Heart left ventricle (tissue), 16 donors: ENCODE data around the gene ANXA11. TPM values are rescaled to one million over a fixed set of nuclear protein-coding genes. Genes with fewer than 3 reads are reported as not detected.

ENCODE experiments used
- ATAC-seq, 4 donors: fragments of 200-7000 bp; cut with Tn5 transposase; one replicate each; pipeline ENCODE4 v1.9.1; 2020 to 2022; ENCODE audit warnings: moderate library complexity in 4 of 4, mild to moderate bottlenecking in 3 of 4, moderate number of reproducible peaks in 1 of 4
- DNase-seq, 5 donors: peaks; one replicate each; pipeline ENCODE4 v3.0.0-alpha.2; 2020
- H3K27ac ChIP-seq, 12 donors: fragments of 200-600 bp; sonication (generic) in 4 of 12; one replicate each; pipeline versions ENCODE4 v1.5.0 to v1.8.0; 2016 to 2022; ENCODE audit warnings: mild to moderate bottlenecking in 2 of 12
- H3K27me3 ChIP-seq, 9 donors: fragments of 200-600 bp; sonication (generic) in 2 of 9; one replicate each; pipeline versions ENCODE4 v1.5.1 to v1.8.0; 2016 to 2022; ENCODE audit warnings: mild to moderate bottlenecking in 3 of 9
- H3K36me3 ChIP-seq, 9 donors: fragments of 200-600 bp; sonication (generic) in 2 of 9; one replicate each; pipeline versions ENCODE4 v1.5.0 to v1.8.0; 2018 to 2022; ENCODE audit warnings: mild to moderate bottlenecking in 2 of 9
- H3K4me1 ChIP-seq, 12 donors: fragments of 200-600 bp; sonication (generic) in 4 of 12; one replicate each; pipeline versions ENCODE4 v1.5.0 to v1.8.0; 2016 to 2022; ENCODE audit warnings: mild to moderate bottlenecking in 3 of 12
- H3K4me3 ChIP-seq, 12 donors: fragments of 200-600 bp; sonication (generic) in 4 of 12; one replicate each; pipeline versions ENCODE4 v1.5.0 to v1.8.0; 2017 to 2022; ENCODE audit warnings: mild to moderate bottlenecking in 9 of 12, moderate library complexity in 4 of 12
- H3K9me3 ChIP-seq, 12 donors: fragments of 200-600 bp; sonication (generic) in 4 of 12; one replicate each; pipeline versions ENCODE4 v1.5.0 to v1.8.0; 2016 to 2022; ENCODE audit warnings: mild to moderate bottlenecking in 1 of 12
- POLR2A ChIP-seq, 2 donors: fragments of 450-650 bp; IDR thresholded peaks; one replicate each; pipeline ENCODE4 v1.6.1; 2017; ENCODE audit warnings: antibody characterized with exemption in 2 of 2, mild to moderate bottlenecking in 2 of 2, moderate library complexity in 2 of 2
- WGBS, 4 donors: extraction: QIAGEN DNeasy Blood & Tissue Kit in 2 of 4; methylation state at CpG; one replicate each; pipeline versions ENCODE4 v1.1.5 to v1.1.7; 2013 to 2018; 5-methylcytosine and 5-hydroxymethylcytosine counted together
- intact Hi-C, 10 donors: fragments of 100-400 bp; cut with DNase I; formaldehyde crosslinking; loops; one replicate each; pipeline versions ENCODE4 v1.11.1 to v1.14.2; 2022
- polyA plus RNA-seq, 2 donors: library from polyadenylated mRNA; stranded (reverse); fragments of 200-250 nt; gene quantifications; one replicate each; pipeline ENCODE4 v1.2.3, GENCODE V29; 2013
- total RNA-seq, 9 donors: library from RNA; depleted of rRNA in 2 of 9; stranded (reverse); fragments of >200 nt in 2 of 9; fragmentation: NEBNext Ultra II Directional in 3 of 9; extraction: Animal tissue kit (Norgen Biotek cat#: 25700) in 3 of 9; gene quantifications; one replicate each; pipeline versions ENCODE4 v1.1.0 to v1.2.4, GENCODE V29; 2016 to 2023
- TF ChIP-seq, protein P1 (sequence below), 12 donors: fragments of 200-600 bp; sonication (generic) in 4 of 12; IDR thresholded peaks; one replicate each; pipeline versions ENCODE4 v1.5.0 to v1.8.0; 2018 to 2022; ENCODE audit warnings: antibody characterized with exemption in 12 of 12, mild to moderate bottlenecking in 5 of 12
- donor health status: ischemic (EF 13 %, LVEDD 7.1; RV severe dilation, severe dysfunction).
- donor health status: healthy with polysubstance abuse.
- donor health status: DM: no; HTN: yes; CAD: no.
- donor health status: DM: no; HTN: no; CAD: no.
- donor health status: ischemic (EF 25% LVEDD 6.9; RV normal size, moderate dysfunction).
- donor health status: ischemic (EF 25% LVEDD 5.7; RV mildly dilated, moderate dysfunction).
- donor health status: healthy.
- donor health status: DM: yes; HTN: yes; CAD: no.
- donor health status: ischemic (EF 35%, LVEDD 5.7; RV mildly dilated, moderate dysfunction).
- donor health status: nonischemic (EF 11% LVEDD 7.7; RV severe dilation, severe dysfunction).
- donor health status: DM: yes; HTN: yes; CAD: no.
- donor health status: PGD.
- donor health status: ischemic (EF 29% LVEDD 5.4; RV normal size, mild dysfunction).
- donor health status: nonischemic (EF 23%, LVEDD 6.1; RV moderate dilation, normal function).

ANXA11 gene
- total and polyA plus RNA-seq, 11 donors = 152 to 487 (median 368) TPM

GRCh38 chr10:80182986-80183385 is 22.4 kb downstream of the ANXA11 start:
- TF ChIP-seq, protein P1, sequence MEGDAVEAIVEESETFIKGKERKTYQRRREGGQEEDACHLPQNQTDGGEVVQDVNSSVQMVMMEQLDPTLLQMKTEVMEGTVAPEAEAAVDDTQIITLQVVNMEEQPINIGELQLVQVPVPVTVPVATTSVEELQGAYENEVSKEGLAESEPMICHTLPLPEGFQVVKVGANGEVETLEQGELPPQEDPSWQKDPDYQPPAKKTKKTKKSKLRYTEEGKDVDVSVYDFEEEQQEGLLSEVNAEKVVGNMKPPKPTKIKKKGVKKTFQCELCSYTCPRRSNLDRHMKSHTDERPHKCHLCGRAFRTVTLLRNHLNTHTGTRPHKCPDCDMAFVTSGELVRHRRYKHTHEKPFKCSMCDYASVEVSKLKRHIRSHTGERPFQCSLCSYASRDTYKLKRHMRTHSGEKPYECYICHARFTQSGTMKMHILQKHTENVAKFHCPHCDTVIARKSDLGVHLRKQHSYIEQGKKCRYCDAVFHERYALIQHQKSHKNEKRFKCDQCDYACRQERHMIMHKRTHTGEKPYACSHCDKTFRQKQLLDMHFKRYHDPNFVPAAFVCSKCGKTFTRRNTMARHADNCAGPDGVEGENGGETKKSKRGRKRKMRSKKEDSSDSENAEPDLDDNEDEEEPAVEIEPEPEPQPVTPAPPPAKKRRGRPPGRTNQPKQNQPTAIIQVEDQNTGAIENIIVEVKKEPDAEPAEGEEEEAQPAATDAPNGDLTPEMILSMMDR (IDR thresholded peaks at IDR 0.05) = no peak
- TF ChIP-seq POLR2A (IDR thresholded peaks at IDR 0.05) = no peak
- Histone ChIP-seq H3K27ac (peak overlapping the region in 9 of 12 donors; percentile 5 to 93 (median 45)), H3K36me3 (peaks cover 0 to 29% (median 0%) of the 10 kb centered on the region in 9 donors), H3K27me3 (no peaks in the 10 kb centered on the region), H3K4me1 (peaks cover 13 to 99% (median 87%) of the 10 kb centered on the region in 12 donors), H3K9me3 (no peaks in the 10 kb centered on the region), H3K4me3 (no peak overlapping the region)
- ATAC-seq (no peak), DNase-seq (no peak)
- 41 to 47% (median 43%) methylated on average over 6 of the region's 6 CpGs for WGBS, 4 donors
- intact Hi-C loops = no loop called here

DNA sequence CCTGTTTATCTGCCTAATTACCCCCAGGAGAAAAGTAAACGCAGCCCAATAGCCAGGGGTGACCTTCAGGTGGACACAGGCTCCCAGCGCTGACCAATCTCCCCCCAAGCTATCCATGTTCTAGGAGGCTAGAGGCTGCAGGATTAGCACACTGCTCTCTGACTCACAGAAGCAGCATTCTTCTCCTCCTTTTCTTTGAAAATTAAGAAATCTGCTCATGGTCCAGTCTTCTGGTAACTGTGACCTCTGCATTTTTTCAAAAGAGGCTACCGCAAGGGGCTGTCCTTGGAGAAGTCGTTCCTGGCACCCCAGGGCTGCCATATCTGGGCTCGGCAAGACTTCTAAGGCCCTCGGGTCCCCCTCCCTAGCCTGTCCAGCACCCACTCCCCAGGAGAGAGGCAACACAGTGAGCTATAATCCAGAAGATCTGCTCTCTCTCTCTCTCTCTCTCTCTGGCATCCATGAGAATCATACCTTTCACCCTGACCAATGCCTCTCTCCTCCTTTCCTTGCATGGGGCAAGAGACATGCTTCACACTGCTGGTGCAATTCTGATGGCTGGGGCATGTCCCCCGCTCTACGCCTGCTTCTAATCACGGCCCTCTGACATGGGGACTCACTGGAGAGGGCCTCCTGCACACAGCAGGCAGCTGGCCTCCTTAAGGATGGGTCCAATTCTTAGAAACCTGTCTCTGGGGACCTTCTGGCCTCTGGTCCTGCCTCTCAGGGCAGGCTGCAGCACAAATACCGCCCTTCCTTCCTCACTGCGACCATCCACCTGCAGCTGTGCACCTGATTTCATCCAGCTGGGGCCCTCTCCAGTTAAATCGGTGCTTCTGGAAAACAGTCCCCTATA is 27.3 kb downstream of the ANXA11 start:
- H3K36me3 ChIP-seq = peaks cover 0 to 41% (median 5%) of the 10 kb centered on the region in 9 donors
- no peaks in the 10 kb centered on the region for H3K9me3 ChIP-seq
- peaks cover 9 to 84% (median 66%) of the 10 kb centered on the region in 12 donors for H3K4me1 ChIP-seq
- TF ChIP-seq POLR2A (IDR thresholded peaks at IDR 0.05) = no peak
- TF ChIP-seq, protein P1 (IDR thresholded peaks at IDR 0.05) = no peak
- DNase-seq (no peak), ATAC-seq (peak in 3 of 4 donors; percentile 21 to 31 (median 27))
- WGBS, 4 donors = 53 to 63% (median 62%) methylated on average over 12 of the region's 12 CpGs
- no peaks in the 10 kb centered on the region for H3K27me3 ChIP-seq
- intact Hi-C loops = no loop called here
- no peak overlapping the region for H3K4me3 ChIP-seq
- peak overlapping the region in 8 of 12 donors; percentile 4 to 44 (median 28) for H3K27ac ChIP-seq

GRCh38 chr10:80176526-80176925 is 28.8 kb downstream of the ANXA11 start:
- no peak overlapping the region for H3K4me3 ChIP-seq
- 77 to 88% (median 82%) methylated on average over 6 of the region's 6 CpGs for whole genome bisulfite sequencing, 4 donors
- peaks cover 12 to 86% (median 62%) of the 10 kb centered on the region in 12 donors for H3K4me1 ChIP-seq
- peak overlapping the region in 2 of 12 donors; percentile 13 to 14 for H3K27ac ChIP-seq
- DNase-seq (no peak), ATAC-seq (no peak)
- H3K27me3 ChIP-seq = no peaks in the 10 kb centered on the region
- no peaks in the 10 kb centered on the region for H3K9me3 ChIP-seq
- no peak for TF ChIP-seq POLR2A (IDR thresholded peaks at IDR 0.05)
- TF ChIP-seq, protein P1 (IDR thresholded peaks at IDR 0.05) = no peak
- peaks cover 0 to 55% (median 20%) of the 10 kb centered on the region in 9 donors for H3K36me3 ChIP-seq
- intact Hi-C loops = no loop called here

DNA sequence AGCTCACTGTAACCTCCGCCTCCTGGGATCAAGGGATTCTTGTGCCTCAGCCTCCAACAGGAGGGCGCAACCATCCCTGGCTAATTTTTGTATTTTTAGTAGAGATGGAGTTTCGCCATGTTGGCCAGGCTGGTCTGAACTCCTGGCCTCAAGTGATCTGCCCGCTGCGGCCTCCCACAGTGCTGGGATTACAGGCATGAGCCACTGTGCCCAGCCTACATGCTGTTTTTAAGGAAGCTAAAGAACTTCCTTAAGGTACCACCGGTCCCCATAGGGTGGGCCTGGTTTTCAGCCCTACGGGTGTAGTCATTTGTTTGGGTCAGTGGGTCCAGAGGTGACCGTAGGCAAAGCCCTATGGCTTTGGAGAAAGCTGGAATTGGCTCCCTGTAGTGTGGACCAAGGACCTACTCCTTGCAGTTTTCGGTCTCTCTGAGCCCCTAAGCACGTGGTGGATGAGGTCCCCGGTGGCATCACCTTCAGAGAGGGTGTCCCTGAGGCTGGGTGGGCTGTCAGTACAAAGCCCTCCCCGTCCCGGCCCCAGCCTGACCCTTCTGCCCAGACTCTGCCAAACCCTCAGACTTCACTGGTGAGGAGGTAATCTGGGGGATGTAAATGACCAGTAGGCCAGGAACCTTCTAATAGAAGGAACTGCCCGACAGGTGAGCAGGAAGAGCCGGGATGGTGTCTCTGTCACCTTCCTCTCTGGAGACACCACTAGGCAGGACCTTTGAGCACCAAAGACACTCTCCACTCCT is 30.5 kb downstream of the ANXA11 start:
- Histone ChIP-seq H3K27ac (no peak overlapping the region), H3K4me3 (no peak overlapping the region), H3K9me3 (no peaks in the 10 kb centered on the region), H3K36me3 (peaks cover 0 to 55% (median 33%) of the 10 kb centered on the region in 9 donors), H3K4me1 (peaks cover 9 to 90% (median 59%) of the 10 kb centered on the region in 12 donors), H3K27me3 (no peaks in the 10 kb centered on the region)
- ATAC-seq (no peak), DNase-seq (no peak)
- TF ChIP-seq, protein P1 (IDR thresholded peaks at IDR 0.05) = no peak
- TF ChIP-seq POLR2A (IDR thresholded peaks at IDR 0.05) = no peak
- WGBS, 4 donors = 77 to 96% (median 94%) methylated on average over 13 to 15 of the region's 15 CpGs
- intact Hi-C loops = no loop called here
